ENCODE measurements around the gene ELOVL7.

DNA sequence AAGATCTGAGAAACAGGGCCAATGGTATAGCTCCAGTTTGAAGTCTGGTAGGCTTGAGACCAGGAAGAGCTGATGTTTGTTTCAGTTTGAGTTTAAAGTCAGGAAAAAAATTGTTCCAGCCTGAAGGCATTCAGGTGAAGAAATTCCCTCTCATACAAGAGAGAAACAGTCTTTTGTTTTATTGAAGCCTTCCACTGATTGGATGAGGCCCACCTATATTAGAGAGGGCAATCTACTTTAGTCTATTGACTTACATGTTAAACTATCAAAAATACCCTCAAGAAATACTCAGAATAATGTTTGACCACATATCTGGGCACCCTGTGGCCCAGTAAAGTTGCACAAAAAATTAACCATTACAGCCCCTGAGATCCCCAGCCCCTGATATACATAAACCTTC, 138.9 kb downstream of the ELOVL7 start:
- no peak for TF ChIP-seq CTCF (IDR thresholded peaks at IDR 0.05; ENCODE audit: poor library complexity)
- TF ChIP-seq EZH2phosphoT487 (IDR thresholded peaks at IDR 0.05; ENCODE audit: low read depth, severe bottlenecking, unreplicated experiment) = no peak
- TF ChIP-seq EZH2 (IDR thresholded peaks at IDR 0.05; ENCODE audit: borderline replicate concordance) = no peak

All from hepatocyte (in vitro differentiated cells).